Measurements from ENCODE around the gene KLRB1. TPM values are rescaled to one million over a fixed set of nuclear protein-coding genes. Genes with fewer than 3 reads are reported as not detected.

Gene KLRB1
- total and polyA plus RNA-seq, 2 of the 13 experiments (the other 11 are each of a cell fraction or from before 2014, with no cell fraction given), result not detected

DNA sequence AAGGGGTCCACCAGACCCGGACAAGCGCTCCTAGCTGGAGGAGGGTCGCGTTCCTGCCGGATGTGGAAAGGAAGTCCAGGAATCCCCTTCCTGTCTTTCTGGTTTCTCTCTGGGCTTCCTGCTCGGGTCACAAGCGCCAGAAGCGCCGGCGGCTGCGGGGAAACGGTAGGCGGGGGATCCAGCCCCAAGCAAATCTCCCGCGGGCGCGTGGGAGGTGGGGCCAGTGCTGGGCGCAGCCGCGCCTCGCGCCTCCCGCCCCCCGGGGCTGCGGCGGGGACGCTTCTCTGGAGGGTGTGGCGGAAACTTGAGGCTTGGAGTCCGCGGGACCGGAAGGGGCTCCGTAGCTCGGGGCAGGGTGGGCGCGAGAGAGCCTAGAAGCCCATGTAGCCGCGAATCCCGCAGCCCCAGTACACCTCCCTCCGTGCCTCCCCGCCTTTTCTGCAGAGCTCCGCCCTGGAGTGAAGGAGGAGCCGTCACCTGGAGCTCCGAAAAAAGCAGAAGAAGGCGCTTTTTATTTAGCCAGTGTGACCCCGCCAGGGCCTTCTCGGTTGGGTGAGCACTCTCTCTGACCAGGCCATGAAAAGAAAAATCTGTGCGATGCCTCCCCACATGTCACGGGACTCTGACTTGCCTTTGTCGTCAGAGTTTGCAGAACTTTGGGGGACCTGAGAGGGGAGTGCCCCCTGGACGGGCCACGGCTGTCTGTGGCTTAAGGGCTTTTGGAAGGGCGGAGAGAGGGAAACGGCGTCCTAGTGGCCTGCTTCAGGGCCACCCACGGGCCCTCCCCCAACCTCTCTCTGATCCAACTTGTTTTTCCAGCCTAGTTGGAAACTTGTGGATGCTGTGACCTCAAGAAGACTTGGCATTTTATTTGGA, 40.3 kb upstream of the KLRB1 start (continued):
- TF ChIP-seq, protein P1, sequence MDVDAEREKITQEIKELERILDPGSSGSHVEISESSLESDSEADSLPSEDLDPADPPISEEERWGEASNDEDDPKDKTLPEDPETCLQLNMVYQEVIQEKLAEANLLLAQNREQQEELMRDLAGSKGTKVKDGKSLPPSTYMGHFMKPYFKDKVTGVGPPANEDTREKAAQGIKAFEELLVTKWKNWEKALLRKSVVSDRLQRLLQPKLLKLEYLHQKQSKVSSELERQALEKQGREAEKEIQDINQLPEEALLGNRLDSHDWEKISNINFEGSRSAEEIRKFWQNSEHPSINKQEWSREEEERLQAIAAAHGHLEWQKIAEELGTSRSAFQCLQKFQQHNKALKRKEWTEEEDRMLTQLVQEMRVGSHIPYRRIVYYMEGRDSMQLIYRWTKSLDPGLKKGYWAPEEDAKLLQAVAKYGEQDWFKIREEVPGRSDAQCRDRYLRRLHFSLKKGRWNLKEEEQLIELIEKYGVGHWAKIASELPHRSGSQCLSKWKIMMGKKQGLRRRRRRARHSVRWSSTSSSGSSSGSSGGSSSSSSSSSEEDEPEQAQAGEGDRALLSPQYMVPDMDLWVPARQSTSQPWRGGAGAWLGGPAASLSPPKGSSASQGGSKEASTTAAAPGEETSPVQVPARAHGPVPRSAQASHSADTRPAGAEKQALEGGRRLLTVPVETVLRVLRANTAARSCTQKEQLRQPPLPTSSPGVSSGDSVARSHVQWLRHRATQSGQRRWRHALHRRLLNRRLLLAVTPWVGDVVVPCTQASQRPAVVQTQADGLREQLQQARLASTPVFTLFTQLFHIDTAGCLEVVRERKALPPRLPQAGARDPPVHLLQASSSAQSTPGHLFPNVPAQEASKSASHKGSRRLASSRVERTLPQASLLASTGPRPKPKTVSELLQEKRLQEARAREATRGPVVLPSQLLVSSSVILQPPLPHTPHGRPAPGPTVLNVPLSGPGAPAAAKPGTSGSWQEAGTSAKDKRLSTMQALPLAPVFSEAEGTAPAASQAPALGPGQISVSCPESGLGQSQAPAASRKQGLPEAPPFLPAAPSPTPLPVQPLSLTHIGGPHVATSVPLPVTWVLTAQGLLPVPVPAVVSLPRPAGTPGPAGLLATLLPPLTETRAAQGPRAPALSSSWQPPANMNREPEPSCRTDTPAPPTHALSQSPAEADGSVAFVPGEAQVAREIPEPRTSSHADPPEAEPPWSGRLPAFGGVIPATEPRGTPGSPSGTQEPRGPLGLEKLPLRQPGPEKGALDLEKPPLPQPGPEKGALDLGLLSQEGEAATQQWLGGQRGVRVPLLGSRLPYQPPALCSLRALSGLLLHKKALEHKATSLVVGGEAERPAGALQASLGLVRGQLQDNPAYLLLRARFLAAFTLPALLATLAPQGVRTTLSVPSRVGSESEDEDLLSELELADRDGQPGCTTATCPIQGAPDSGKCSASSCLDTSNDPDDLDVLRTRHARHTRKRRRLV (CRISPR knock-in tag; IDR thresholded peaks at IDR 0.05), result no peak
- TF ChIP-seq ZNF749 (CRISPR knock-in tag; IDR thresholded peaks at IDR 0.05; ENCODE audit: borderline replicate concordance) (peak; percentile 93; the same call in 1 of the 2 replicates), SKI (IDR thresholded peaks at IDR 0.05; ENCODE audit: partially characterized antibody) (no peak), ZNF33A (CRISPR knock-in tag; IDR thresholded peaks at IDR 0.05; ENCODE audit: borderline replicate concordance) (0 out of 2 replicates have a peak, but pooled peaks have one; percentile 45), NR2C2 (CRISPR knock-in tag; IDR thresholded peaks at IDR 0.05; ENCODE audit: borderline replicate concordance) (peak; percentile 22; the same call in 1 of the 2 replicates), AKAP8 (CRISPR knock-in tag; IDR thresholded peaks at IDR 0.05) (no peak)
- TF ChIP-seq, protein P2, sequence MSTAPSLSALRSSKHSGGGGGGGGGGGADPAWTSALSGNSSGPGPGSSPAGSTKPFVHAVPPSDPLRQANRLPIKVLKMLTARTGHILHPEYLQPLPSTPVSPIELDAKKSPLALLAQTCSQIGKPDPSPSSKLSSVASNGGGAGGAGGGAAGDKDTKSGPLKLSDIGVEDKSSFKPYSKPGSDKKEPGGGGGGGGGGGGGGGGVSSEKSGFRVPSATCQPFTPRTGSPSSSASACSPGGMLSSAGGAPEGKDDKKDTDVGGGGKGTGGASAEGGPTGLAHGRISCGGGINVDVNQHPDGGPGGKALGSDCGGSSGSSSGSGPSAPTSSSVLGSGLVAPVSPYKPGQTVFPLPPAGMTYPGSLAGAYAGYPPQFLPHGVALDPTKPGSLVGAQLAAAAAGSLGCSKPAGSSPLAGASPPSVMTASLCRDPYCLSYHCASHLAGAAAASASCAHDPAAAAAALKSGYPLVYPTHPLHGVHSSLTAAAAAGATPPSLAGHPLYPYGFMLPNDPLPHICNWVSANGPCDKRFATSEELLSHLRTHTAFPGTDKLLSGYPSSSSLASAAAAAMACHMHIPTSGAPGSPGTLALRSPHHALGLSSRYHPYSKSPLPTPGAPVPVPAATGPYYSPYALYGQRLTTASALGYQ (CRISPR knock-in tag; IDR thresholded peaks at IDR 0.05), result no peak
- TF ChIP-seq, protein P3, sequence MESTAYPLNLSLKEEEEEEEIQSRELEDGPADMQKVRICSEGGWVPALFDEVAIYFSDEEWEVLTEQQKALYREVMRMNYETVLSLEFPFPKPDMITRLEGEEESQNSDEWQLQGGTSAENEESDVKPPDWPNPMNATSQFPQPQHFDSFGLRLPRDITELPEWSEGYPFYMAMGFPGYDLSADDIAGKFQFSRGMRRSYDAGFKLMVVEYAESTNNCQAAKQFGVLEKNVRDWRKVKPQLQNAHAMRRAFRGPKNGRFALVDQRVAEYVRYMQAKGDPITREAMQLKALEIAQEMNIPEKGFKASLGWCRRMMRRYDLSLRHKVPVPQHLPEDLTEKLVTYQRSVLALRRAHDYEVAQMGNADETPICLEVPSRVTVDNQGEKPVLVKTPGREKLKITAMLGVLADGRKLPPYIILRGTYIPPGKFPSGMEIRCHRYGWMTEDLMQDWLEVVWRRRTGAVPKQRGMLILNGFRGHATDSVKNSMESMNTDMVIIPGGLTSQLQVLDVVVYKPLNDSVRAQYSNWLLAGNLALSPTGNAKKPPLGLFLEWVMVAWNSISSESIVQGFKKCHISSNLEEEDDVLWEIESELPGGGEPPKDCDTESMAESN (CRISPR knock-in tag; conservative IDR thresholded peaks at IDR 0.05), result peak; percentile 63
- TF ChIP-seq, protein P4, sequence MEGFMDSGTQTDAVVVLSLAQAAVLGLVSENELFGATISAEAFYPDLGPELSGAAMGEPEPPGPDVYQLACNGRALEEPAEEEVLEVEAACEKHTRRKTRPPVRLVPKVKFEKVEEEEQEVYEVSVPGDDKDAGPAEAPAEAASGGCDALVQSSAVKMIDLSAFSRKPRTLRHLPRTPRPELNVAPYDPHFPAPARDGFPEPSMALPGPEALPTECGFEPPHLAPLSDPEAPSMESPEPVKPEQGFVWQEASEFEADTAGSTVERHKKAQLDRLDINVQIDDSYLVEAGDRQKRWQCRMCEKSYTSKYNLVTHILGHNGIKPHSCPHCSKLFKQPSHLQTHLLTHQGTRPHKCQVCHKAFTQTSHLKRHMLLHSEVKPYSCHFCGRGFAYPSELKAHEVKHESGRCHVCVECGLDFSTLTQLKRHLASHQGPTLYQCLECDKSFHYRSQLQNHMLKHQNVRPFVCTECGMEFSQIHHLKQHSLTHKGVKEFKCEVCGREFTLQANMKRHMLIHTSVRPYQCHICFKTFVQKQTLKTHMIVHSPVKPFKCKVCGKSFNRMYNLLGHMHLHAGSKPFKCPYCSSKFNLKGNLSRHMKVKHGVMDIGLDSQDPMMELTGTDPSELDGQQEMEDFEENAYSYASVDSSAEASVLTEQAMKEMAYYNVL (CRISPR knock-in tag; IDR thresholded peaks at IDR 0.05; ENCODE audit: borderline replicate concordance), result peak; percentile 42; the same call in 1 of the 2 replicates
- TF ChIP-seq, protein P5, sequence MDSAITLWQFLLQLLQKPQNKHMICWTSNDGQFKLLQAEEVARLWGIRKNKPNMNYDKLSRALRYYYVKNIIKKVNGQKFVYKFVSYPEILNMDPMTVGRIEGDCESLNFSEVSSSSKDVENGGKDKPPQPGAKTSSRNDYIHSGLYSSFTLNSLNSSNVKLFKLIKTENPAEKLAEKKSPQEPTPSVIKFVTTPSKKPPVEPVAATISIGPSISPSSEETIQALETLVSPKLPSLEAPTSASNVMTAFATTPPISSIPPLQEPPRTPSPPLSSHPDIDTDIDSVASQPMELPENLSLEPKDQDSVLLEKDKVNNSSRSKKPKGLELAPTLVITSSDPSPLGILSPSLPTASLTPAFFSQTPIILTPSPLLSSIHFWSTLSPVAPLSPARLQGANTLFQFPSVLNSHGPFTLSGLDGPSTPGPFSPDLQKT (CRISPR knock-in tag; IDR thresholded peaks at IDR 0.05; ENCODE audit: borderline replicate concordance), result no peak
- TF ChIP-seq, protein P6, sequence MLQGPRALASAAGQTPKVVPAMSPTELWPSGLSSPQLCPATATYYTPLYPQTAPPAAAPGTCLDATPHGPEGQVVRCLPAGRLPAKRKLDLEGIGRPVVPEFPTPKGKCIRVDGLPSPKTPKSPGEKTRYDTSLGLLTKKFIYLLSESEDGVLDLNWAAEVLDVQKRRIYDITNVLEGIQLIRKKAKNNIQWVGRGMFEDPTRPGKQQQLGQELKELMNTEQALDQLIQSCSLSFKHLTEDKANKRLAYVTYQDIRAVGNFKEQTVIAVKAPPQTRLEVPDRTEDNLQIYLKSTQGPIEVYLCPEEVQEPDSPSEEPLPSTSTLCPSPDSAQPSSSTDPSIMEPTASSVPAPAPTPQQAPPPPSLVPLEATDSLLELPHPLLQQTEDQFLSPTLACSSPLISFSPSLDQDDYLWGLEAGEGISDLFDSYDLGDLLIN (CRISPR knock-in tag; IDR thresholded peaks at IDR 0.05; ENCODE audit: borderline replicate concordance), result no peak; the same call in 1 of the 2 replicates

All from HepG2 (cell line).